Ureter (tissue), 1 donor: ENCODE data around the gene CHEK1. TPM values are rescaled to one million over a fixed set of nuclear protein-coding genes. Genes with fewer than 3 reads are reported as not detected.
"Not testable (repeated sequence)": the region's sequence is repeated elsewhere in the genome, so short reads cannot be mapped to it uniquely, and the experiment has no call there.

ENCODE experiments used
- DNase-seq: peaks from one replicate; pipeline ENCODE4 v3.0.0-alpha.2; 2020; ENCODE audit warnings: low spot score
- total RNA-seq: library from RNA; stranded (reverse); gene quantifications from one replicate; pipeline ENCODE4 v1.2.4, GENCODE V29; 2023
- donor health status: DM: yes; HTN: yes; CAD: no.

CHEK1 gene
- total RNA-seq, 1 donor from 2014 or later: 2.8 TPM

- DNase-seq: no peak
Observed at GRCh38 chr11:125701018-125701610, 76.2 kb downstream of the CHEK1 start.

- DNase-seq: no peak
Observed at GRCh38 chr11:125701858-125702621, 77.1 kb downstream of the CHEK1 start.

GRCh38 chr11:125704686-125705085, 79.7 kb downstream of the CHEK1 start:
- DNase-seq: not testable (repeated sequence)

- no peak for DNase-seq
Observed at GRCh38 chr11:125720781-125721180, 95.8 kb downstream of the CHEK1 start.

- DNase-seq: no peak
Observed at GRCh38 chr11:125724125-125724524, 99.2 kb downstream of the CHEK1 start.

Other genes starting within 250 kb of the CHEK1 start
- 33.7 TPM for gene FEZ1, start 128.9 kb upstream of the CHEK1 start, total RNA-seq
- 108 TPM for gene EI24, start 55.7 kb upstream of the CHEK1 start, total RNA-seq
- gene STT3A, start 32.3 kb upstream of the CHEK1 start, total RNA-seq: 138 TPM
- gene ACRV1, start 55.7 kb downstream of the CHEK1 start, total RNA-seq: not detected
- gene PATE1, start 121.1 kb downstream of the CHEK1 start, total RNA-seq: not detected
- 0.23 TPM for gene PATE2, start 153.7 kb downstream of the CHEK1 start, total RNA-seq
- not detected for gene PATE3, start 163.0 kb downstream of the CHEK1 start, total RNA-seq
- not detected for gene PATE4, start 208.2 kb downstream of the CHEK1 start, total RNA-seq